ENCODE measurements around the gene ATRN. TPM values are rescaled to one million over a fixed set of nuclear protein-coding genes. Genes with fewer than 3 reads are reported as not detected.

ATRN gene
- total RNA-seq (2021) (19.2 to 19.9 TPM (median 19.9 TPM) in 3 replicates), Bru-seq, nascent RNA (percentile 60 among the genes with signal in this experiment)
- long read RNA-seq, experiment 1, full-length matches to known transcripts, result 37 of 73 reads
- long read RNA-seq, experiment 1, partial matches to known transcripts, result 28 of 73 reads
- long read RNA-seq, experiment 1, other reads (novel, unspliced or antisense), result 8 of 73 reads
- long read RNA-seq, experiment 2, full-length matches to known transcripts, result 5 of 27 reads
- long read RNA-seq, experiment 2, partial matches to known transcripts, result 17 of 27 reads
- long read RNA-seq, experiment 2, other reads (novel, unspliced or antisense), result 5 of 27 reads
- long read RNA-seq, experiment 3, result 0 reads

DNA sequence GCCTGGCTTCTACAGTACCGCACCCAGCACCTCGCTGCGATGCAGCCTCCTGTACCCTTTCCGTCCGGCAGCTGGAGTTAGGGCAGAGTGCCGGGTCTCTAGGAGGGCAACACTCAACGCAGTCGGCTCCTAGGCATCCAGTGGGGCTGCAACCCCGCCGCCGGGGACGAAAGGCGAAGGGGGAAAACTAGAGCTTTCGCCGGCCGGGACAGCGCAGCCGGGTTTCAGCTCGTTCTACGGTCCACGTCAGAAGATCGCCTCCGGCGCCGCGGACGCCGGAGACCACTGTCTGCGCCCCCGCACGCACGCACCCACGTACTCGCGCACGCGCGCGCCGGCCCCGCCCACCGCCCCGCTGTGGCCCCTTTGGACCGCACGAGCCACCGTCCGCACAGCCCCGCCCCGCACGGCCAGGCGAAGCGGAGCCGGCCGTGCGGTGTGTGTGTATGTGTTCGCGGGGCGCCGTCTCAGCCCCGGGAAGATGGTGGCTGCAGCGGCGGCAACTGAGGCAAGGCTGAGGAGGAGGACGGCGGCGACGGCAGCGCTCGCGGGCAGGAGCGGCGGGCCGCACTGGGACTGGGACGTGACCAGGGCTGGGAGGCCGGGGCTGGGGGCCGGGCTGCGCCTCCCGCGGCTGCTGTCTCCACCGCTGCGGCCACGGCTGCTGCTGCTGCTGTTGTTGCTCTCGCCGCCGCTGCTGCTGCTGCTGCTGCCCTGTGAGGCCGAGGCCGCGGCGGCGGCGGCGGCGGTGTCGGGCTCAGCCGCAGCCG, at the start of gene ATRN:
TSS of gene ATRN (plus strand) at position 392 of the 770 bp plus-strand sequence. CDS start at position 482, 90 bp downstream.
- H3K36me3 Mint-ChIP-seq, result no peaks in the 10 kb centered on the region
- peak within 1 kb of the TSS; percentile 90 for H3K4me3 Mint-ChIP-seq
- H3K9me3 Mint-ChIP-seq, result no peaks in the 10 kb centered on the region
- peak; percentile 87 for ATAC-seq
- ChIA-PET POLR2A (interaction anchor here (0.6 to 1.6 kb wide), 3 partner anchors 9 to 62 kb away, joined by 3 to 7 read pairs (median 4); no protein-coding TSS in a partner anchor), CTCF (no interaction called here)
- peak; percentile 82 for DNase-seq (ENCODE audit: low spot score)
- peaks cover 62% of the 10 kb centered on the region for H3K27me3 Mint-ChIP-seq (ENCODE audit: low read depth)
- peaks cover 14% of the 10 kb centered on the region for H3K4me1 Mint-ChIP-seq
- H3K27ac Mint-ChIP-seq, result no peak within 1 kb of the TSS
- TF ChIP-seq, protein P1, sequence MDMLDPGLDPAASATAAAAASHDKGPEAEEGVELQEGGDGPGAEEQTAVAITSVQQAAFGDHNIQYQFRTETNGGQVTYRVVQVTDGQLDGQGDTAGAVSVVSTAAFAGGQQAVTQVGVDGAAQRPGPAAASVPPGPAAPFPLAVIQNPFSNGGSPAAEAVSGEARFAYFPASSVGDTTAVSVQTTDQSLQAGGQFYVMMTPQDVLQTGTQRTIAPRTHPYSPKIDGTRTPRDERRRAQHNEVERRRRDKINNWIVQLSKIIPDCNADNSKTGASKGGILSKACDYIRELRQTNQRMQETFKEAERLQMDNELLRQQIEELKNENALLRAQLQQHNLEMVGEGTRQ (CRISPR knock-in tag; IDR thresholded peaks at IDR 0.05), result no peak
- TF ChIP-seq SMAD4 (CRISPR knock-in tag; IDR thresholded peaks at IDR 0.05) (no peak), JAZF1 (CRISPR knock-in tag; IDR thresholded peaks at IDR 0.05) (no peak), FOXJ3 (CRISPR knock-in tag; IDR thresholded peaks at IDR 0.05; ENCODE audit: borderline replicate concordance) (no peak), NR1H2 (CRISPR knock-in tag; IDR thresholded peaks at IDR 0.05) (no peak), SOX15 (CRISPR knock-in tag; IDR thresholded peaks at IDR 0.05) (no peak), ZNF423 (CRISPR knock-in tag; IDR thresholded peaks at IDR 0.05) (no peak), ZBTB21 (CRISPR knock-in tag; IDR thresholded peaks at IDR 0.05; ENCODE audit: borderline replicate concordance) (no peak), TEAD1 (CRISPR knock-in tag; IDR thresholded peaks at IDR 0.05) (peak; percentile 56), TP53 (CRISPR knock-in tag; IDR thresholded peaks at IDR 0.05) (peak; percentile 39; the same call in 1 of the 2 replicates), ZSCAN18 (CRISPR knock-in tag; IDR thresholded peaks at IDR 0.05) (no peak), ZNF396 (CRISPR knock-in tag; IDR thresholded peaks at IDR 0.05; ENCODE audit: borderline replicate concordance) (no peak), KAT7 (CRISPR knock-in tag; IDR thresholded peaks at IDR 0.05; ENCODE audit: borderline replicate concordance) (peak; percentile 79; the same call in 1 of the 2 replicates), MLX (CRISPR knock-in tag; IDR thresholded peaks at IDR 0.05) (0 out of 2 replicates have a peak, but pooled peaks have one; percentile 67), JUN (CRISPR knock-in tag; IDR thresholded peaks at IDR 0.05) (no peak), ZMAT4 (CRISPR knock-in tag; IDR thresholded peaks at IDR 0.05) (no peak), ATF3 (CRISPR knock-in tag; conservative IDR thresholded peaks at IDR 0.05) (no peak), CTCF (IDR thresholded peaks at IDR 0.05) (no peak), E2F5 (CRISPR knock-in tag; IDR thresholded peaks at IDR 0.05) (peak; percentile 88), MXD4 (CRISPR knock-in tag; IDR thresholded peaks at IDR 0.05; ENCODE audit: borderline replicate concordance) (no peak), RELA (CRISPR knock-in tag; IDR thresholded peaks at IDR 0.05; ENCODE audit: borderline replicate concordance) (peak; percentile 65; the same call in 1 of the 2 replicates), ATF1 (CRISPR knock-in tag; IDR thresholded peaks at IDR 0.05) (no peak), CBFB (CRISPR knock-in tag; IDR thresholded peaks at IDR 0.05; ENCODE audit: low read depth) (peak; percentile 77; the same call in 1 of the 2 replicates)
- TF ChIP-seq, protein P2, sequence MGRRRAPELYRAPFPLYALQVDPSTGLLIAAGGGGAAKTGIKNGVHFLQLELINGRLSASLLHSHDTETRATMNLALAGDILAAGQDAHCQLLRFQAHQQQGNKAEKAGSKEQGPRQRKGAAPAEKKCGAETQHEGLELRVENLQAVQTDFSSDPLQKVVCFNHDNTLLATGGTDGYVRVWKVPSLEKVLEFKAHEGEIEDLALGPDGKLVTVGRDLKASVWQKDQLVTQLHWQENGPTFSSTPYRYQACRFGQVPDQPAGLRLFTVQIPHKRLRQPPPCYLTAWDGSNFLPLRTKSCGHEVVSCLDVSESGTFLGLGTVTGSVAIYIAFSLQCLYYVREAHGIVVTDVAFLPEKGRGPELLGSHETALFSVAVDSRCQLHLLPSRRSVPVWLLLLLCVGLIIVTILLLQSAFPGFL (CRISPR knock-in tag; IDR thresholded peaks at IDR 0.05; ENCODE audit: borderline replicate concordance), result no peak
- TF ChIP-seq, protein P3, sequence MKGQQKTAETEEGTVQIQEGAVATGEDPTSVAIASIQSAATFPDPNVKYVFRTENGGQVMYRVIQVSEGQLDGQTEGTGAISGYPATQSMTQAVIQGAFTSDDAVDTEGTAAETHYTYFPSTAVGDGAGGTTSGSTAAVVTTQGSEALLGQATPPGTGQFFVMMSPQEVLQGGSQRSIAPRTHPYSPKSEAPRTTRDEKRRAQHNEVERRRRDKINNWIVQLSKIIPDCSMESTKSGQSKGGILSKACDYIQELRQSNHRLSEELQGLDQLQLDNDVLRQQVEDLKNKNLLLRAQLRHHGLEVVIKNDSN (CRISPR knock-in tag; IDR thresholded peaks at IDR 0.05), result no peak
- TF ChIP-seq, protein P4, sequence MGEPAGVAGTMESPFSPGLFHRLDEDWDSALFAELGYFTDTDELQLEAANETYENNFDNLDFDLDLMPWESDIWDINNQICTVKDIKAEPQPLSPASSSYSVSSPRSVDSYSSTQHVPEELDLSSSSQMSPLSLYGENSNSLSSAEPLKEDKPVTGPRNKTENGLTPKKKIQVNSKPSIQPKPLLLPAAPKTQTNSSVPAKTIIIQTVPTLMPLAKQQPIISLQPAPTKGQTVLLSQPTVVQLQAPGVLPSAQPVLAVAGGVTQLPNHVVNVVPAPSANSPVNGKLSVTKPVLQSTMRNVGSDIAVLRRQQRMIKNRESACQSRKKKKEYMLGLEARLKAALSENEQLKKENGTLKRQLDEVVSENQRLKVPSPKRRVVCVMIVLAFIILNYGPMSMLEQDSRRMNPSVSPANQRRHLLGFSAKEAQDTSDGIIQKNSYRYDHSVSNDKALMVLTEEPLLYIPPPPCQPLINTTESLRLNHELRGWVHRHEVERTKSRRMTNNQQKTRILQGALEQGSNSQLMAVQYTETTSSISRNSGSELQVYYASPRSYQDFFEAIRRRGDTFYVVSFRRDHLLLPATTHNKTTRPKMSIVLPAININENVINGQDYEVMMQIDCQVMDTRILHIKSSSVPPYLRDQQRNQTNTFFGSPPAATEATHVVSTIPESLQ (CRISPR knock-in tag; IDR thresholded peaks at IDR 0.05), result no peak
